Right atrium auricular region (tissue), 2 donors: ENCODE results near the gene RFX8. TPM values are rescaled to one million over a fixed set of nuclear protein-coding genes. Genes with fewer than 3 reads are reported as not detected.

Source experiments
- DNase-seq: peaks from one replicate; pipeline ENCODE4 v3.0.0-alpha.2; 2019; ENCODE audit warnings: low spot score
- H3K27ac ChIP-seq, 2 donors: fragments of 200-600 bp; sonication (generic); 1 replicate in 1 of 2; 2 replicates in 1 of 2; pipeline ENCODE4 v1.5.1; 2016 to 2019
- H3K27me3 ChIP-seq, 2 donors: fragments of 200-600 bp; sonication (generic); one replicate each; pipeline versions ENCODE4 v1.5.1 to v1.6.0; 2017 to 2019
- H3K36me3 ChIP-seq: fragments of 200-600 bp; sonication (generic); one replicate; pipeline ENCODE4 v1.5.1; 2016
- H3K4me1 ChIP-seq, 2 donors: fragments of 200-600 bp; sonication (generic); one replicate each; pipeline versions ENCODE4 v1.5.1 to v1.6.0; 2017 to 2019
- H3K4me3 ChIP-seq, 2 donors: fragments of 200-600 bp; sonication (generic); 1 replicate in 1 of 2; 2 replicates in 1 of 2; pipeline ENCODE4 v1.5.1; 2017 to 2019; ENCODE audit warnings: mild to moderate bottlenecking in 1 of 2, moderate library complexity in 1 of 2
- H3K9me3 ChIP-seq, 2 donors: fragments of 200-600 bp; sonication (generic); one replicate each; pipeline ENCODE4 v1.5.1; 2019
- CTCF ChIP-seq, 2 donors: fragments of 200-600 bp; sonication (generic); IDR thresholded peaks; one replicate each; pipeline ENCODE4 v1.5.1; 2019; ENCODE audit warnings: antibody characterized with exemption in 2 of 2
- total RNA-seq, 2 donors: library from RNA; depleted of rRNA; stranded (reverse); fragments of >200 nt; gene quantifications; one replicate each; pipeline ENCODE4 v1.1.0, GENCODE V29; 2016

RFX8 gene
- total RNA-seq, 2 donors from 2014 or later: 0.35 TPM; not detected in 1

GRCh38 chr2:101516823-101517690 is 42.1 kb upstream of the RFX8 start:
- H3K4me3 ChIP-seq: no peak overlapping the region
- H3K36me3 ChIP-seq: no peaks in the 10 kb centered on the region
- no peak overlapping the region for H3K27ac ChIP-seq
- H3K9me3 ChIP-seq: no peaks in the 10 kb centered on the region
- no peak for DNase-seq
- peaks cover 0 to 21% of the 10 kb centered on the region in 2 donors for H3K4me1 ChIP-seq
- H3K27me3 ChIP-seq: no peaks in the 10 kb centered on the region
- TF ChIP-seq CTCF (IDR thresholded peaks at IDR 0.05): no peak

- H3K27ac ChIP-seq: no peak overlapping the region
- no peak for TF ChIP-seq CTCF (IDR thresholded peaks at IDR 0.05)
- DNase-seq: no peak
- H3K36me3 ChIP-seq: no peaks in the 10 kb centered on the region
- no peak overlapping the region for H3K4me3 ChIP-seq
- H3K4me1 ChIP-seq: peaks cover 0 to 21% of the 10 kb centered on the region in 2 donors
- H3K9me3 ChIP-seq: no peaks in the 10 kb centered on the region
- H3K27me3 ChIP-seq: no peaks in the 10 kb centered on the region
Observed at GRCh38 chr2:101516349-101516748, 41.4 kb upstream of the RFX8 start.

- no peak for DNase-seq
- H3K4me3 ChIP-seq: no peak overlapping the region
- no peak overlapping the region for H3K27ac ChIP-seq
- no peaks in the 10 kb centered on the region for H3K9me3 ChIP-seq
- peaks cover 0 to 21% of the 10 kb centered on the region in 2 donors for H3K4me1 ChIP-seq
- TF ChIP-seq CTCF (IDR thresholded peaks at IDR 0.05): no peak
- H3K36me3 ChIP-seq: no peaks in the 10 kb centered on the region
- no peaks in the 10 kb centered on the region for H3K27me3 ChIP-seq
Observed at GRCh38 chr2:101515477-101515876, 40.6 kb upstream of the RFX8 start.

- H3K9me3 ChIP-seq: no peaks in the 10 kb centered on the region
- no peak for TF ChIP-seq CTCF (IDR thresholded peaks at IDR 0.05)
- no peaks in the 10 kb centered on the region for H3K36me3 ChIP-seq
- no peaks in the 10 kb centered on the region for H3K27me3 ChIP-seq
- H3K4me3 ChIP-seq: no peak overlapping the region
- no peak for DNase-seq
- H3K4me1 ChIP-seq: peaks cover 0 to 12% of the 10 kb centered on the region in 2 donors
- no peak overlapping the region for H3K27ac ChIP-seq
Observed at GRCh38 chr2:101512993-101513392, 38.1 kb upstream of the RFX8 start.

- TF ChIP-seq CTCF (IDR thresholded peaks at IDR 0.05): no peak
- peaks cover 0 to 12% of the 10 kb centered on the region in 2 donors for H3K4me1 ChIP-seq
- H3K36me3 ChIP-seq: no peaks in the 10 kb centered on the region
- H3K9me3 ChIP-seq: no peaks in the 10 kb centered on the region
- no peak overlapping the region for H3K4me3 ChIP-seq
- no peak for DNase-seq
- no peak overlapping the region for H3K27ac ChIP-seq
- no peaks in the 10 kb centered on the region for H3K27me3 ChIP-seq
Observed at GRCh38 chr2:101511381-101511780, 36.5 kb upstream of the RFX8 start.
